ENCODE measurements around the gene PROP1. TPM values are rescaled to one million over a fixed set of nuclear protein-coding genes. Genes with fewer than 3 reads are reported as not detected.
"Not testable (repeated sequence)": the region's sequence is repeated elsewhere in the genome, so short reads cannot be mapped to it uniquely, and the experiment has no call there.

PROP1 gene
- polyA plus RNA-seq, 2 donors = not detected

DNA sequence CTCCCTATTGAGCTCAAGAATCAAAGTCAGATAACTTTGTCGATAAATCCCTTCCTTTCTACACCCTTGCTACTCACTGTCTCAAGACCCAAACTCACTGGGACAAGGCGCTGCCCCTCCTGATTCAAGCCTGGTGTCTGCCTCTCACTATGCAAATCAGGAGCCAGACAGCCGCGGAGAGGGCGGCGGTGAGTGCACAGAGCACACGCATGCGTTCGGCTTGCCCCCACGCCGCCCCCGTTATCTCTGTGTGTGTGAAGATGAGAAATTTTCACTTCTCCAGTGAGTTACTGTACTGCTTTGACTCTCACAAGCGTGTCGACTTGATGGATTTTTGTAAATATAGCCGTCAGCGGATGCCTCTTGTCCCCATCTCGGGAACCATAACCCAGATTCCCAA is 47.0 kb downstream of the PROP1 start:
- H3K4me3 ChIP-seq (ENCODE audit: low read depth in 1 of 2, low read length in 2 of 2); H3K9me3 ChIP-seq (ENCODE audit: control insufficient read depth in 2 of 2, insufficient read depth in 1 of 2, low read depth in 1 of 2, low read length in 1 of 2); H3K27me3 ChIP-seq (ENCODE audit: control insufficient read depth in 1 of 2, insufficient read depth in 2 of 2, low read length in 2 of 2); H3K4me1 ChIP-seq (ENCODE audit: control insufficient read depth in 2 of 2, insufficient read depth in 2 of 2, low read length in 1 of 2); H3K27ac ChIP-seq (ENCODE audit: low read depth in 2 of 2, low read length in 1 of 2); H3K36me3 ChIP-seq (ENCODE audit: control insufficient read depth in 2 of 2, insufficient read depth in 2 of 2, low read length in 1 of 2): not testable (repeated sequence)
- 59% methylated on average over 9 of the region's 17 CpGs; no CpG with 5 or more reads in 1 of the 2 donors for WGBS, 2 donors

DNA sequence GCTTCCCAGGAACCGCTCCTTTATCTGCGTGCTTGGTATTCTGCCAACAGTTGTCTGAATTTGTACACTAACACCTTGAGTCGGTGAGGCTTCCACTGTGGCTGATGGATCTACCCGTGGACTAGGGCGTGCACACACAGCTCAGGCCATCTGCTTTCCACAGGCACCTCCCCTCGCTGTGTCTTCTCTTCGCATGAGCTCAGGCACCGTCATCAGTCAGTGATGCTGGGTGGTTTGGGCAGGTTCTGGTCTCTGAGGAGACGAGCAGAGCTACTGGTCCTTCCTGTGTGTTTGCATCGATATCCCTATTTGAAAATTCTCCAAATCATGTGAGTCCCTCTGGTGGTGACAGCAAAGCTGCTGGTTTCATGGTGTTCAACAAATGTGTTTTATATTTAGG is 48.1 kb downstream of the PROP1 start:
- not testable (repeated sequence) for H3K4me1 ChIP-seq (ENCODE audit: control insufficient read depth in 2 of 2, insufficient read depth in 2 of 2, low read length in 1 of 2); H3K36me3 ChIP-seq (ENCODE audit: control insufficient read depth in 2 of 2, insufficient read depth in 2 of 2, low read length in 1 of 2); H3K27me3 ChIP-seq (ENCODE audit: control insufficient read depth in 1 of 2, insufficient read depth in 2 of 2, low read length in 2 of 2); H3K4me3 ChIP-seq (ENCODE audit: low read depth in 1 of 2, low read length in 2 of 2); H3K27ac ChIP-seq (ENCODE audit: low read depth in 2 of 2, low read length in 1 of 2); H3K9me3 ChIP-seq (ENCODE audit: control insufficient read depth in 2 of 2, insufficient read depth in 1 of 2, low read depth in 1 of 2, low read length in 1 of 2)
- 40 to 47% methylated on average over 10 of the region's 10 CpGs for WGBS, 2 donors

DNA sequence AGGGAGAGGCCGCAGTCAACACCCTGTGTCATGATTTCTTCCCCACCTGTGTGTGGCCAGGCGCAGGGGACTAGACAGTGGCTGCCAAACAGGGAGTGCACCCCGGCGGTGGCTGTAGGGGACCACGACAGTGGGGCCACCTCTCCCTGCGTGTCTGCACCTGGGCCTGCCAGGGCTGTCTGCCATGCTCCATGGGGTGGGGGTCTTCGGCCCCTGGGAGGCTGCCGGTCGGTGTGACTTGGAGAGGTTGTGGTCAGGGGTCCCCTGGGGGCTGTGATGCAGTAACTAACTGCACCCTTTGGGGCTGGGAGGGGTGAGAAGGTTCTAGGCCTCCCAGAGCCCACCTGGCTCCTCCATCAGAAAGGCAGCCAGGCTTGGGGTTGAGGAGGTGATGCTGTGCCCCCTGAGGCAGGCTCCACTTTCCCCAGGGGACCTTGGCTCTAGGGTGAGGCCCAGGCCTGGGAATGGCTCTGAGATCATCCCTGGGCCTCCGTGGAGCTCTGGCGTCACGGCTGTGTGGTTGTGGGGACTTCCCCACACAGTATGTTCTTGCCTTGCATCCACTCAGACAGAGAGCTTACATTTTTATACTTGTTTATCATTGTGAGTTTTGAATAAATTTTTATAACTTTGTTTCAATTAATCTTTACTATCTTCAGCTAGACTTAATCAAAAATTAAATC is 50.3 kb downstream of the PROP1 start:
- not testable (repeated sequence) for H3K36me3 ChIP-seq (ENCODE audit: control insufficient read depth in 2 of 2, insufficient read depth in 2 of 2, low read length in 1 of 2); H3K4me1 ChIP-seq (ENCODE audit: control insufficient read depth in 2 of 2, insufficient read depth in 2 of 2, low read length in 1 of 2); H3K27me3 ChIP-seq (ENCODE audit: control insufficient read depth in 1 of 2, insufficient read depth in 2 of 2, low read length in 2 of 2); H3K9me3 ChIP-seq (ENCODE audit: control insufficient read depth in 2 of 2, insufficient read depth in 1 of 2, low read depth in 1 of 2, low read length in 1 of 2); H3K4me3 ChIP-seq (ENCODE audit: low read depth in 1 of 2, low read length in 2 of 2); H3K27ac ChIP-seq (ENCODE audit: low read depth in 2 of 2, low read length in 1 of 2)
- WGBS, 2 donors = 76 to 78% methylated on average over 10 to 11 of the region's 12 CpGs

DNA sequence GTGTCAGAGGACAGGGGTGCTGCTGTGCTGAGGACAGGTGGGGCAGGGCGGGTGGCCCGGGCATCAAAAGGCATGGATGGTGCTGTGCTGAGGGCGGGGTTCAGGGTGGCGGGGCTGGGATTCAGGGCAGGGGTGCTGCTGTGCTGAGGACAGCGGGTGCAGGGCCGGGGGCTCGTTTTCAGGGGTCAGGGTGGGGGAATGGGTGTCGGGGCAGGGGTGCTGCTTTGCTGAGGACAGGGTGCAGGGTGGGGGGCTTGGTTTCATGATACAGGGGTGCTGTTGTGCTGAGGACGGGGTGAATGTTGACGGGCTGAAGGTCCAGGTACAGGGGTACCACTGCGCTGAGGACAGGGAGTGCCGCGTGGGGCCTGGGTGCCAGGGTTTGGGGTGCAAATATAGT is 50.9 kb downstream of the PROP1 start:
- 93 to 95% methylated on average over 10 to 13 of the region's 13 CpGs for WGBS, 2 donors
- H3K27me3 ChIP-seq (ENCODE audit: control insufficient read depth in 1 of 2, insufficient read depth in 2 of 2, low read length in 2 of 2); H3K36me3 ChIP-seq (ENCODE audit: control insufficient read depth in 2 of 2, insufficient read depth in 2 of 2, low read length in 1 of 2); H3K27ac ChIP-seq (ENCODE audit: low read depth in 2 of 2, low read length in 1 of 2); H3K4me3 ChIP-seq (ENCODE audit: low read depth in 1 of 2, low read length in 2 of 2); H3K4me1 ChIP-seq (ENCODE audit: control insufficient read depth in 2 of 2, insufficient read depth in 2 of 2, low read length in 1 of 2); H3K9me3 ChIP-seq (ENCODE audit: control insufficient read depth in 2 of 2, insufficient read depth in 1 of 2, low read depth in 1 of 2, low read length in 1 of 2): not testable (repeated sequence)

DNA sequence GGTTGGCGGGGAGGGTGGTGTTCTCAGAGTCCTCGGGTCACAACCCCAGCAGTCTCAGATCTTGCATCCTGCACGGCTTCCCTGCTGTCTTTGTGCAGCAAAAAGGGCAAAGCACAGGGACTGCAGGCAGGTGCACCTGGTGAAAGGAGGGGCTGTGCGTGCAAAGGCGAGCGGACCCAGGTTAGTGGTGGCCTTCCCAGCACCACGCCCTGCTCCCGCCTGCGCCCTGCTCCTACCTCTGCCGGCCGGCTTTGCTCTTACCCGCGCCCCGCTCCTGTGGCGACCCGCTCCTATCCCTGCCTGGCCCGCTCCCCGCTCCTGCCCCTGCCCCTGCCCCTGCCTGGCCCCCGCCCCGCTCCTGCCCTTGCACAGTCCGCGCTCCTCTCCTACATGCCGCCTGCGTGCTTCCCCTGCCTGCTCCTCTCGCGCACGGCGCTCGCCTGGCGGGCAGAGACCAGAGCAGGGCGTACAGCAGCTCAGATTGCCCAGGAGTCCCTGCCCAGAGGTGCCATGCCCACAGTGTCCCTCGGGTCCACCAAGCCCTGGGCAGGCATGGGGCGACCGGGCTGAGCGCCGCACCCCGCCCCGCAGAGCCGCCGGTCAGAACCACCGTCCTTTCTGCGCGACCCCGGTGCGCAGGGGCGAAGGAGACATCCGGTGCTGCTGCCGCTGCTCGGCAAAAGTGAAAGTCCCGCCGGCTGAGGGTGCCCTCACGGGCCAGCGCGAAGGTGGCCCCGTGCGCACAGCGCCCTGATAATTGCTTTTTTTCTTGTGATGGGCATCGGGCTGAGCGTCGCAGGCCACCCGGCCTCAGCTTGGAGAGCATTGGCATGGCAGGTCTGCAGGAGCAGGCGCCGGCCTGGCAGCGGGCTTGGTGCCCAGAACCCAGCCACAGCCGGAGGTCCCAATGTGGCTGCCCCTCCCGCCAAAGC is 52.0 kb downstream of the PROP1 start:
- not testable (repeated sequence) for H3K27ac ChIP-seq (ENCODE audit: low read depth in 2 of 2, low read length in 1 of 2); H3K36me3 ChIP-seq (ENCODE audit: control insufficient read depth in 2 of 2, insufficient read depth in 2 of 2, low read length in 1 of 2); H3K27me3 ChIP-seq (ENCODE audit: control insufficient read depth in 1 of 2, insufficient read depth in 2 of 2, low read length in 2 of 2); H3K4me1 ChIP-seq (ENCODE audit: control insufficient read depth in 2 of 2, insufficient read depth in 2 of 2, low read length in 1 of 2); H3K9me3 ChIP-seq (ENCODE audit: control insufficient read depth in 2 of 2, insufficient read depth in 1 of 2, low read depth in 1 of 2, low read length in 1 of 2)
- H3K4me3 ChIP-seq (ENCODE audit: low read depth in 1 of 2, low read length in 2 of 2) = peak overlapping the region; percentile 33 to 38
- WGBS, 2 donors = 4 to 6% methylated on average over 16 to 41 of the region's 66 CpGs

DNA sequence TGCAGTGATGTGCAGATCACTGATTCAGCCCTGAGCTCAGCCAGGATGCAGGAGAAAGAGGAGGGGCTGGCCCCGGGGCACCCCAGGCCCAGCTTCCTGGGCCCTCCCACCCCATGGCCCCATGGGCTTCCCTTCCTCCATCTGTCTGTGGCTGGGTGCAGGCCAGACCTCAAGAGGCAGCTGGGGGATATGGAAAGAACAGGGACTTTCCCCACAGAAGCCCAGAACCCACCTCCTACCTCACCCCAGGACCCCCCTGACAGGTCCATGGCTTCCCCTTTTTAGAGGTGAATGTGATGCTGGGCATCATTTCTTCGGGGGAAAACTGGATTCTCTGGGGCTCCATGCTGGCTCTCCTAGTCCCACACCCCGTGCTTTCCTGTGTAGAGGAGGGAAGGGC is 53.1 kb downstream of the PROP1 start:
- not testable (repeated sequence) for H3K9me3 ChIP-seq (ENCODE audit: control insufficient read depth in 2 of 2, insufficient read depth in 1 of 2, low read depth in 1 of 2, low read length in 1 of 2); H3K4me1 ChIP-seq (ENCODE audit: control insufficient read depth in 2 of 2, insufficient read depth in 2 of 2, low read length in 1 of 2); H3K4me3 ChIP-seq (ENCODE audit: low read depth in 1 of 2, low read length in 2 of 2); H3K27ac ChIP-seq (ENCODE audit: low read depth in 2 of 2, low read length in 1 of 2); H3K27me3 ChIP-seq (ENCODE audit: control insufficient read depth in 1 of 2, insufficient read depth in 2 of 2, low read length in 2 of 2); H3K36me3 ChIP-seq (ENCODE audit: control insufficient read depth in 2 of 2, insufficient read depth in 2 of 2, low read length in 1 of 2)
- WGBS, 2 donors = 38 to 42% methylated on average over 2 of the region's 3 CpGs

Other genes with a start within 250 kb of the PROP1 start
- gene FAM153A, start 213.3 kb downstream of the PROP1 start, polyA plus RNA-seq = 1 to 10 TPM in 1 of 2 donors, under 1 TPM in 1; 0.29 to 3.1 TPM
- 10 to 100 TPM; 16.9 to 26.2 TPM for gene N4BP3, start 117.3 kb upstream of the PROP1 start, polyA plus RNA-seq
- 10 to 100 TPM; 75.2 to 90.8 TPM for gene RMND5B, start 134.8 kb upstream of the PROP1 start, polyA plus RNA-seq
- 100 to 1,000 TPM; 126 to 238 TPM for gene NHP2, start 157.6 kb upstream of the PROP1 start, polyA plus RNA-seq
- gene GMCL2, start 191.1 kb upstream of the PROP1 start, polyA plus RNA-seq = not detected
- 100 to 1,000 TPM; 146 to 154 TPM for gene HNRNPAB, start 208.3 kb upstream of the PROP1 start, polyA plus RNA-seq
- gene PHYKPL, start 236.6 kb upstream of the PROP1 start, polyA plus RNA-seq = 10 to 100 TPM; 21.1 to 35.8 TPM

Measured in esophagus (tissue), 2 donors.